H1 (cell line): ENCODE data around the gene DSCAM. TPM values are rescaled to one million over a fixed set of nuclear protein-coding genes. Genes with fewer than 3 reads are reported as not detected.
A peak's percentile ranks its signal among the peaks of the same experiment; 100 is the strongest.

Experiments used
- CTCF ChIA-PET: fragments of 300-600 bp; sonication (Branson Sonifier 250); formaldehyde crosslinking; loops from one replicate; lab custom pipeline; 2021; ENCODE audit not compliant: partially characterized antibody; lab: Charles Lee
- POLR2A ChIA-PET: fragments of 300-600 bp; sonication (Branson Sonifier 250); formaldehyde crosslinking; loops from one replicate; lab custom pipeline; 2021; ENCODE audit warnings: inconsistent platforms; ENCODE audit not compliant: partially characterized antibody; lab: Charles Lee
- DNase-seq, 2 experiments: peaks; one replicate each; pipeline versions ENCODE4 v3.0.0 to v3.0.0-alpha.2; 2010 to 2022; ENCODE audit warnings: low spot score in 2 of 2, low read depth in 1 of 2, mixed read lengths in 1 of 2
- FAIRE-seq: peaks from 2 replicates; lab custom pipeline; 2011; peaks lifted over from hg19 to GRCh38; lab: Jason Lieb, UNC
- H2AFZ ChIP-seq: 2 replicates; pipeline ENCODE4 v1.8.1; 2012; ENCODE audit warnings: low read length, inconsistent platforms
- H2AK5ac ChIP-seq: 2 replicates; pipeline ENCODE4 v1.6.1; 2013; ENCODE audit warnings: low read depth, low read length
- H2BK120ac ChIP-seq: replicated peaks from 2 replicates; pipeline ENCODE3; 2013; ENCODE audit warnings: low read depth, low read length, inconsistent platforms
- H2BK12ac ChIP-seq: 2 replicates; pipeline ENCODE4 v1.6.1; 2013; ENCODE audit warnings: low read depth, low read length
- H2BK15ac ChIP-seq: 2 replicates; pipeline ENCODE4 v1.6.1; 2013; ENCODE audit warnings: low read length
- H2BK20ac ChIP-seq: 2 replicates; pipeline ENCODE4 v1.6.1; 2013; ENCODE audit warnings: low read length
- H2BK5ac ChIP-seq: 2 replicates; pipeline ENCODE4 v1.6.1; 2013; ENCODE audit warnings: low read depth, low read length
- H3K14ac ChIP-seq: 2 replicates; pipeline ENCODE4 v1.6.1; 2013; ENCODE audit warnings: inconsistent platforms; ENCODE audit not compliant: insufficient read length
- H3K18ac ChIP-seq: 2 replicates; pipeline ENCODE4 v1.6.1; 2013; ENCODE audit warnings: low read length; ENCODE audit errors: extremely low read depth
- H3K23ac ChIP-seq: 2 replicates; pipeline ENCODE4 v1.6.1; 2013; ENCODE audit warnings: inconsistent platforms; ENCODE audit not compliant: insufficient read length
- H3K23me2 ChIP-seq: 2 replicates; pipeline ENCODE4 v1.6.1; 2013; ENCODE audit warnings: low read depth, low read length
- H3K27ac ChIP-seq: 2 replicates; pipeline ENCODE4 v1.6.1; 2011; ENCODE audit warnings: low read depth, low read length, inconsistent platforms
- H3K27me3 ChIP-seq, 4 experiments: replicated peaks in 1 of 4; 1 replicate in 1 of 4; 2 replicates in 3 of 4; pipeline versions ENCODE4 v1.6.1 to v1.8.1; 2011 to 2013; ENCODE audit warnings: low read length in 3 of 4, mild to moderate bottlenecking in 3 of 4, inconsistent platforms in 2 of 4, mixed read lengths in 2 of 4, moderate library complexity in 1 of 4; ENCODE audit not compliant: control insufficient read depth in 3 of 4, insufficient read depth in 3 of 4; ENCODE audit errors: extremely low read depth in 1 of 4
- H3K36me3 ChIP-seq, 4 experiments: 2 replicates each; pipeline versions ENCODE4 v1.6.1 to v1.8.1; 2011 to 2013; ENCODE audit warnings: mild to moderate bottlenecking in 4 of 4, low read length in 3 of 4, moderate library complexity in 2 of 4, control low read depth in 1 of 4, inconsistent platforms in 1 of 4; ENCODE audit not compliant: insufficient read depth in 4 of 4, control insufficient read depth in 2 of 4
- H3K4ac ChIP-seq: replicated peaks from 2 replicates; pipeline ENCODE3; 2013; ENCODE audit warnings: low read length, low read depth, mixed read lengths, inconsistent platforms; ENCODE audit not compliant: insufficient read length
- H3K4me1 ChIP-seq, 4 experiments: replicated peaks in 1 of 4; 1 replicate in 1 of 4; 2 replicates in 3 of 4; pipeline versions ENCODE4 v1.6.1 to v1.8.1; 2011 to 2013; ENCODE audit warnings: low read length in 3 of 4, inconsistent platforms in 2 of 4, mixed read lengths in 1 of 4; ENCODE audit not compliant: insufficient read depth in 4 of 4, control insufficient read depth in 3 of 4
- H3K4me2 ChIP-seq, 2 experiments: 2 replicates each; pipeline versions ENCODE4 v1.6.1 to v1.8.1; 2011 to 2013; ENCODE audit warnings: low read depth in 2 of 2, low read length in 2 of 2, control low read depth in 1 of 2, inconsistent platforms in 1 of 2, mild to moderate bottlenecking in 1 of 2; ENCODE audit not compliant: insufficient read depth in 1 of 2
- H3K4me3 ChIP-seq, 4 experiments: fragments of 200-600, 300-600 bp in 1 of 4; sonication (generic), shearing (Covaris generic), sonication (Bioruptor Twin) in 1 of 4; 2 replicates each; pipeline versions ENCODE4 v1.5.1 to v1.8.1; 2011 to 2016; ENCODE audit warnings: low read length in 4 of 4, low read depth in 3 of 4, control low read depth in 2 of 4, inconsistent platforms in 2 of 4, mild to moderate bottlenecking in 2 of 4, mixed read lengths in 1 of 4, moderate library complexity in 1 of 4; ENCODE audit not compliant: insufficient read depth in 2 of 4; ENCODE audit errors: extremely low read depth in 1 of 4
- H3K56ac ChIP-seq: replicated peaks from 2 replicates; pipeline ENCODE3; 2013; ENCODE audit warnings: low read depth, mild to moderate bottlenecking, mixed read lengths, low read length, inconsistent platforms; ENCODE audit not compliant: insufficient read length
- H3K79me1 ChIP-seq: 2 replicates; pipeline ENCODE4 v1.6.1; 2013; ENCODE audit warnings: low read depth, low read length, control low read depth
- H3K79me2 ChIP-seq, 2 experiments: 2 replicates each; pipeline versions ENCODE4 v1.6.1 to v1.8.1; 2012 to 2013; ENCODE audit warnings: low read length in 2 of 2, mild to moderate bottlenecking in 2 of 2, inconsistent platforms in 1 of 2; ENCODE audit not compliant: insufficient read depth in 2 of 2, control insufficient read depth in 1 of 2
- H3K9ac ChIP-seq, 4 experiments: replicated peaks in 1 of 4; 1 replicate in 1 of 4; 2 replicates in 3 of 4; pipeline versions ENCODE4 v1.6.1 to v1.8.1; 2011 to 2013; ENCODE audit warnings: low read depth in 3 of 4, low read length in 3 of 4, control low read depth in 2 of 4, mild to moderate bottlenecking in 2 of 4, moderate library complexity in 2 of 4, inconsistent platforms in 1 of 4; ENCODE audit errors: extremely low read depth in 1 of 4
- H3K9me3 ChIP-seq, 2 experiments: 2 replicates each; pipeline versions ENCODE4 v1.6.1 to v1.8.1; 2012 to 2013; ENCODE audit warnings: mild to moderate bottlenecking in 2 of 2, moderate library complexity in 2 of 2, control low read depth in 1 of 2, inconsistent platforms in 1 of 2, low read depth in 1 of 2, low read length in 1 of 2, mixed read lengths in 1 of 2; ENCODE audit not compliant: insufficient read depth in 2 of 2
- H4K20me1 ChIP-seq, 2 experiments: replicated peaks in 1 of 2; 2 replicates each; pipeline versions ENCODE3 to v1.8.1; 2011 to 2013; ENCODE audit warnings: inconsistent platforms in 2 of 2, low read length in 2 of 2, mild to moderate bottlenecking in 1 of 2; ENCODE audit not compliant: insufficient read depth in 2 of 2, control insufficient read depth in 1 of 2
- H4K5ac ChIP-seq: 2 replicates; pipeline ENCODE4 v1.6.1; 2013; ENCODE audit warnings: low read length, low read depth, mixed read lengths, inconsistent platforms; ENCODE audit not compliant: insufficient read length
- H4K8ac ChIP-seq: 2 replicates; pipeline ENCODE4 v1.8.0; 2013; ENCODE audit warnings: mild to moderate bottlenecking, moderate library complexity, low read length, inconsistent platforms; ENCODE audit not compliant: insufficient read depth; ENCODE audit errors: extremely low read depth
- H4K91ac ChIP-seq: replicated peaks from 2 replicates; pipeline ENCODE3; 2013; ENCODE audit warnings: low read length, mixed read lengths, inconsistent platforms; ENCODE audit not compliant: insufficient read length
- CEBPB ChIP-seq: IDR thresholded peaks from 2 replicates; pipeline ENCODE4 v1.6.1; 2012; ENCODE audit warnings: low read depth, low read length
- CREB1 ChIP-seq: IDR thresholded peaks from 2 replicates; pipeline ENCODE4 v1.6.1; 2012; ENCODE audit warnings: inconsistent platforms
- MAFK ChIP-seq: IDR thresholded peaks from 2 replicates; pipeline ENCODE4 v1.6.1; 2012; ENCODE audit warnings: low read depth, mild to moderate bottlenecking, improper control_type of control experiment, low read length
- POLR2AphosphoS5 ChIP-seq: IDR thresholded peaks from 2 replicates; pipeline ENCODE4 v1.6.1; 2011; ENCODE audit warnings: low read depth, low read length
- SP2 ChIP-seq: IDR thresholded peaks from 2 replicates; pipeline ENCODE4 v1.6.1; 2012; ENCODE audit warnings: mild to moderate bottlenecking, low read length, inconsistent platforms
- WGBS, 2 experiments: shearing (Covaris generic) in 1 of 2; methylation state at CpG; one replicate each; pipeline versions ENCODE4 v1.1.6 to v1.1.7; 2013 to 2015; ENCODE audit warnings: low lambda C conversion rate in 2 of 2, mixed read lengths in 2 of 2, inconsistent platforms in 1 of 2, low coverage in 1 of 2, missing lambda C conversion rate in 1 of 2; ENCODE audit not compliant: insufficient replicate concordance in 2 of 2, insufficient coverage in 1 of 2, insufficient read length in 1 of 2; ENCODE audit errors: extremely low coverage in 1 of 2, missing lambda C conversion rate in 1 of 2; 5-methylcytosine and 5-hydroxymethylcytosine counted together
- polyA plus RNA-seq, 7 experiments: library from polyadenylated mRNA; depleted of rRNA in 3 of 7; stranded (reverse) in 5 of 7; unstranded in 2 of 7; fragments of >200 nt in 5 of 7; fragments of 200-250 nt in 2 of 7; gene quantifications; 1 replicate in 5 of 7; 2 replicates in 1 of 7; 4 replicates in 1 of 7; pipeline versions ENCODE4 v1.2.1 to v1.2.3, GENCODE V29; 2011 to 2013; ENCODE audit warnings: missing spikeins in 2 of 7, mixed read lengths in 2 of 7
- total RNA-seq: library from RNA; stranded (reverse); fragmentation: NEBNext Ultra II Directional; extraction: Animal tissue kit (Norgen Biotek cat#: 25700); gene quantifications from 2 replicates; pipeline ENCODE4 v1.2.1, GENCODE V29; 2021

The DSCAM gene
- total and polyA plus RNA-seq, 2 of the 8 experiments (the other 6 are each of a cell fraction or from before 2014, with no cell fraction given) = 0.02 to 0.15 TPM

GRCh38 chr21:40706806-40707655, 139.9 kb downstream of the DSCAM start:
- Histone ChIP-seq H3K18ac (no peak overlapping the region), H3K4me2 (no peak overlapping the region), H3K14ac (no peak overlapping the region), H2BK5ac (no peak overlapping the region), H4K91ac (no peak overlapping the region), H3K4me1 (no peaks in the 10 kb centered on the region), H2AK5ac (no peak overlapping the region), H2BK15ac (no peak overlapping the region), H3K23ac (no peak overlapping the region), H3K4ac (no peak overlapping the region), H3K9me3 (no peaks in the 10 kb centered on the region), H2BK120ac (no peak overlapping the region), H4K5ac (no peak overlapping the region), H3K56ac (no peak overlapping the region), H3K23me2 (no peaks in the 10 kb centered on the region), H3K9ac (no peak overlapping the region), H2BK12ac (no peak overlapping the region), H4K8ac (no peak overlapping the region), H4K20me1 (no peaks in the 10 kb centered on the region), H3K27ac (no peak overlapping the region), H3K4me3 (no peak overlapping the region), H3K27me3 (no peaks in the 10 kb centered on the region), H3K79me2 (no peaks in the 10 kb centered on the region), H3K79me1 (no peaks in the 10 kb centered on the region), H2AFZ (no peak overlapping the region), H2BK20ac (no peak overlapping the region), H3K36me3 (no peaks in the 10 kb centered on the region)
- ChIA-PET POLR2A (no interaction called here), CTCF (no interaction called here)
- 90% methylated on average over 4 of the region's 4 CpGs; no CpG with 5 or more reads in 1 of the 2 experiments for WGBS, 2 experiments
- DNase-seq (no peak), FAIRE-seq (no peak)
- TF ChIP-seq MAFK (no peak), CREB1 (no peak), CEBPB (0 out of 2 replicates have a peak, but pooled peaks have one; percentile 14), POLR2AphosphoS5 (no peak), SP2 (no peak)
